ENCODE measurements around the gene RNF167. TPM values are rescaled to one million over a fixed set of nuclear protein-coding genes. Genes with fewer than 3 reads are reported as not detected.

Gene RNF167
- total and polyA plus RNA-seq, 2 of the 8 experiments (the other 6 are each of a cell fraction or from before 2014, with no cell fraction given): 140 to 281 TPM

DNA sequence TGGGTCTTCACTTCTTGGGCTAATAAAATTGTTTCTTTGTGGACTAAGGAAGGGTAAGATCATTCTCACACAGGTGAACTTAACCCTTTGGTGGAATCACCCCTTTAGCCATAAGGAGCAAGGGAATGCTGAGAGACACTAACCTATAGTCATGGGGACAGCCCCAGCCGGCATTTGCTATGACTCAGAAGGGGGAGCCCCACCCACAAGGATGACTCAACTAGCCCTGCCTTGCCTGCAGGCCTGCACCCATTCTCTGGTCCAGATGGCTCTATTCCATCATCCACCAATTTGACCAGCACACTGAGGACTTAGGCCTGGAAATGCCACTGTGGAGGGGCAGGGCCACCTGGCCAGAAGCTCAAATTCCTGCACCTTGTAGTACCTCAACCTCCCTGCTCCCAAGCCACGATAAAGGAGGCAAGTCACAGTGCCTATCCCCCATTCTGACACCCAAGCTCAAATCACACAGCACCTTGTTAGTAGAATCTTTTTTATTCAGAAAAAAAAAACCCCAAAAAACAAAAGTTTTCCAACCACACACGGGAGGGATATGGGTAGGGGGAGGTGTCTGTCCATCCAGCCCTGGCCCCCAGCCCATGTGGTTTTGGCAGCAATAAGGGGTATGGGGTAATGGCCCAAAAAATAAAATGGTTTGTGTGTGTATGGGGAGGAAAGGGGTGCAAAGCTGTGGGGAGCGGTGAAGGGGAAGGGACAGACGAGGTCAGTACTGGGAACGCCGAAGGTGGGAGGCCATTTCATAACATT lies 5.3 kb downstream of the RNF167 start (continued):
- TF ChIP-seq MAFK (IDR thresholded peaks at IDR 0.05; ENCODE audit: low read depth, low read length) (peak; percentile 17; the same call in 1 of the 2 replicates), TCF12 (IDR thresholded peaks at IDR 0.05; ENCODE audit: low read depth, low read length) (no peak), SIRT6 (IDR thresholded peaks at IDR 0.05; ENCODE audit: low read length) (no peak), CTCF (IDR thresholded peaks at IDR 0.05; ENCODE audit: control extremely low read depth in 1 of 3, insufficient read depth in 1 of 3, low read depth in 1 of 3, low read length in 3 of 3) (no peak), YY1 (IDR thresholded peaks at IDR 0.05; ENCODE audit: low read depth, low read length) (no peak), HDAC2 (IDR thresholded peaks at IDR 0.05; ENCODE audit: borderline replicate concordance in 1 of 2, low read depth in 2 of 2, low read length in 2 of 2) (no peak), KDM5A (IDR thresholded peaks at IDR 0.05; ENCODE audit: low read length) (no peak), SP4 (IDR thresholded peaks at IDR 0.05; ENCODE audit: low read length) (no peak), NANOG (IDR thresholded peaks at IDR 0.05; ENCODE audit: insufficient read depth, low read depth, low read length, poor library complexity, severe bottlenecking) (no peak), CEBPB (IDR thresholded peaks at IDR 0.05; ENCODE audit: low read depth, low read length) (no peak), CTBP2 (IDR thresholded peaks at IDR 0.05; ENCODE audit: borderline replicate concordance, insufficient read depth, insufficient read length, low read length) (no peak), ATF3 (IDR thresholded peaks at IDR 0.05; ENCODE audit: insufficient read depth, low read depth, low read length) (no peak), FOSL1 (IDR thresholded peaks at IDR 0.05; ENCODE audit: insufficient read depth, low read depth, low read length) (no peak)
